NCI-H345 (cell line): ENCODE data around the gene SNRNP35.
"Not testable (repeated sequence)": the region's sequence is repeated elsewhere in the genome, so short reads cannot be mapped to it uniquely, and the experiment has no call there.

Source experiments
- DNase-seq: peaks from one replicate; lab custom pipeline; 2025; lab: John Stamatoyannopoulos, UW

SNRNP35 gene

DNA sequence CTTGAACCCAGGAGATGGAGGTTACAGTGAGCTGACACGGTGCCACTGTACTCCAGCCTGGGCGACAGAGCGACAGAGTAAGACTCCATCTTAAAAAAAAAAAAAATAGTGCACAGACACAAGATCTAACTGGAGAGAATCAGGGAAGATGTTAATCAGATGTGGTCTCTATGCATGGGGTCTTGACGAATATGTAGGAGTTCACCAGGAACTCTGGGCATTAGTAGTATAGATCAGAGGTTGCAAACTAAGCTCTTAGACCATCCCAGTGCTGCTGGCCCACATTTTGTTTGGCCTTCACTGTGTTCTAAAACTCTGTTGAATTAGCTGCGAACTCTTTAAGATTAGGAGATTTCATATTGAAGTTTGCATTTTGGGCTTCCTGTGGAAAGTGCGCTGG lies 31.6 kb downstream of the SNRNP35 start:
- no peak for DNase-seq

GRCh38 chr12:123490089-123490488 lies 32.1 kb downstream of the SNRNP35 start:
- no peak for DNase-seq

- DNase-seq = no peak
These were observed 33.1 kb downstream of the SNRNP35 start for GRCh38 chr12:123491056-123491455.

DNA sequence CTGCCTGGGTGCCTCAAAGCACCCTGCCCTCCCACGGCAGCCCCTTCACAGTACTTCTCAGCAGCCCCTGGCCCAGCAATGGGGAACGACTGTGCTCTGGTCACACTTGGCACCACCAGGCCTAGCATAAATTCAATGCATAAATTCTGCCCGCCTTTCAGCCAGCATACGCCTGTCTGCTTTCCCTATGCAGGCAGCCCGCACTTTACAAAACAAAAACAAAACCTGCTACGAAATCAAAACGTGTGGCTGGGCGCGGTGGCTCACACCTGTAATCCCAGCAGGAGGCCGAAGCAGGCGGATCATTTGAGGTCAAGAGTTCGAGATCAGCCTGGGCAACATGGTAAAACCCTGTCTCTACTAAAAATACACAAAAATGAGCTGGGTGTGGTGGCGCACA lies 33.5 kb downstream of the SNRNP35 start:
- DNase-seq = no peak

DNA sequence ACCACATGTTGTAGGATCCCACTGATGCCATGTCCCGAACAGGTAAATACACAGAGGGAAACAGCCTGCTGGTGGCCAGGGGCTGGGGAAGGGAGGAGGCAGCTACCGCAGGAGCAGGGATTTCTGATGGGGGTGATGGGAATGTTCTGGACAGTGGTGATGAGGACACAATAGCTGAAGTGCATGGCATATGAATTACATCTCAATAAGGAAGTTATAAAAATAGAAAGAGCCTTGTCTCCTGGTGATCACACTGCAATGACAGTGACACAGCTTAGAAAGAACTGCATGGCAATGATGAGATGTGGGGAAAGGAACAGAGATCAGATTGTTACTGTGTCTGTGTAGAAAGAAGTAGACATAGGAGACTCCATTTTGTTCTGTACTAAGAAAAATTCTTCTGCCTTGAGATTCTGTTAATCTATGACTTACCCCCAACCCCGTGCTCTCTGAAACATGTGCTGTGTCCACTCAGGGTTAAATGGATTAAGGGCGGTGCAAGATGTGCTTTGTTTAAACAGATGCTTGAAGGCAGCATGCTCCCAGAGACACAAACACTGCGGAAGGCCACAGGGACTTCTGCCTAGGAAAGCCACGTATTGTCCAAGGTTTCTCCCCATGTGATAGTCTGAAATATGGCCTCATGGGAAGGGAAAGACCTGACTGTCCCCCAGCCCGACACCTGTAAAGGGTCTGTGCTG lies 34.5 kb downstream of the SNRNP35 start:
- not testable (repeated sequence) for DNase-seq

- DNase-seq = no peak
These were observed 36.3 kb downstream of the SNRNP35 start for GRCh38 chr12:123494124-123494851.

- DNase-seq = no peak
These were observed 39.1 kb downstream of the SNRNP35 start for GRCh38 chr12:123497065-123497464.

DNA sequence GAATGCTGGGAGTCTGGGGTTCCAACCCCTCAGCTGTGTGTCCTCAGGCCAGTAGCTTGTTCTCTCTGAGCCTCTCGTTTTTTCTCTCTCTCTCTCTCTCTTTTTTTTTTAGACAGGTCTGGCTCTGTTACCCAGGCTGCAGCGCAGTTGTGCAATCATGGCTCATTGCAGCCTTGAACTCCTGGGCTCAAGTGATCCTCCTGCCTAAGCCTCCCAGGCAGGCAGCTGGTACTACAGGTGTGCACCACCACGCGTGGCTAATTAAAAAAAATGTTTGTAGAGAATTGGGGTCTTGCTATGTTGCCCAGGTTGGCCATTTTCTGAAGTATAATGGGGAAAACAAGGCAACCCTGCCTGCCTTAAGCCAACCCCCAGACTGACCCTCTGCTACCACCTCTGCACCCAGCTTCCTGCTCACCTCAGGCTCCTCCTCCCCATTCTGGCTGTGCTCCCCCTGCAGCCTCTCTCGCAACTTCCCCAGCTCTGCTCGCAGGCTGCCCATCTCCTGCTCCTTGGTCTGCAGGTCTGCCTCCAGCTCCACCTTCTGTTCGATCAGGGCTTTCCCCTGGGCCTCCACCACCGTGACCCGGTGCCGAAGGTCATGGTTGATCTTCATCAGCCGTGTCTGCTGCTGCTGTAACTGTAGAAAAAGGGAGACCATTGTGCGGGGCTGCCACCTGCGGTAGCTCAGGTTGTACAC lies 40.3 kb downstream of the SNRNP35 start:
- DNase-seq = no peak

GRCh38 chr12:123499332-123499731 lies 41.4 kb downstream of the SNRNP35 start:
- DNase-seq = no peak

DNA sequence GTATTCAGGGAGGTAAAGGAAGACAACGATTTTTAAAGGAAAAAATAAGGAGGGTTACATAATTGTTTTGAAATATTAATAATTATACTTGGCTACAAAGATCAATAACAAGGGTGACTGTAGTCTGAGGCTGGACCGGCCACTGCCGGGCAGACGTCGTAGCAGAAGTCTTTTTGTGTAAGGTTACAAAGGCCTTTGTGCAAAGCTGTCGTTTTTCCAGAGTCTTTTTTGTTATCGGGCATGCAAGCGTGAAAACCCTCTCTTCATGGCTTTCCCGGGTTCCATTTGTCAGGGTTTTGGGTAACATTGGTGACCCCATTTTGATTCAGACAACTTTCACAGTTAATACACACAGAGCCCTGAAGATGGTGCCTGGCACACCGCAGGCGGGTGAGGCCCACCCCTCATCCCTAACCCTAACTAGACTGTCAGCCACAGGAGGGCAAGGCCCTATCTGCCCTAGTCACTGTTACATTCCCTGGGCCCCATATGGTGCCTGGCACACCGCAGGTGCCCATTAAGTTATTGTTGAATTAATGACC lies 44.3 kb downstream of the SNRNP35 start:
- no peak for DNase-seq

DNA sequence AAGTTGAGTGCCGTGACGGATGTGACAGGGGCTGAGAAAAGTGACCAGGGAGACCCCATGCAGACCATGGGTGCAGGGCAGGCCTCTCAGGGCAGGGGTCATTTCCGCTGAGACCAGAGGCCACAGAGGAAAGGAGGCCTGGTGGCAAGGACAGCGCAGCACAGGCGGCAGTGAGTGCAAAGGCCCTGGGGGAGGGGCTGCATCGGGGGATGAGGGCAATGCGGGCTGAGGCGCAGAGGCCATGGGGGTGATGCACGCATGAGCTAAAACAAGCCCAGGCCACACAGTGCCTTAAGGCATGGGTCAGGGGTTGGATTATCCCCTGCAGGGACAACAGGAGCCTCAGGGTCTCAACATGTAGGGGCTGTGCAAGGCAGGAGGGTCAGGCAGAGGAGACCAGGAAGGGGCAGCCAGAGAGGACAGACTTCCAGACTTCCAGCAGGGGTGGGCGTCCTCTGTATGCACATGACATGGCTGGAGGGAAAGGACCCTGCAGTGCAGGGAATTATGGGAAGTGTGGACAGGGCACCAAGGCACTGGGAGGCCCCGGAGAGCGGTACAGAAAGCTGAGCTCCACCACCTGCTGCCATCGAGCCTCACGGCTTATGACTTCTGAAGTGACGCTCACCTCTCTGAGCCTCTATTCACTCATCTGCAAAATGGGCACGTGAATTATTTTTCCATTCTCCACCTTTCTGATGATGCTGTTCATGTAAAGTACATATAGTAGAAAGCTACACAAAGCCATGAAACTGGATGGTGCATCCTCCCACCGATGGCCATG lies 48.3 kb downstream of the SNRNP35 start:
- no peak for DNase-seq

DNA sequence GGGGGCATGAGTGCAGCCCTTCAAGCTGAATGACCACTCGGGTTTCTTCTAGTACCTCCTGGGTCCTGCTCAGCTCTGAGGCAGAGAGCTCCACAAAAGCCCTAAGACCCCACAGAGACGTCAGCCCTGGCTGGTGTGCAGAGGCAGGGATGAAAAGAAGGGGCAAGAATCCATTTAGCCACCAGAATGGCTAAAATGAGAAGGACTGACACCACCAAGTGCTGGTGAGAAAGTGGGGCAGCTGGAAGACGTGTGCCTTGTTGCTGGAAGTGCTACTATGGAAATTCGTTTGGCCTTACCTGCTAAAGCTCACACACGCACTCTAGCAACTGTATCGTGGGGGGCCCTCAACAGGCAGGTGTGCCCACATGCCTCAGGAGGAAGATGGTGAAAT lies 48.9 kb downstream of the SNRNP35 start:
- no peak for DNase-seq

- DNase-seq = no peak
These were observed 55.1 kb downstream of the SNRNP35 start for GRCh38 chr12:123512838-123513665.

GRCh38 chr12:123513805-123514204 lies 55.9 kb downstream of the SNRNP35 start:
- no peak for DNase-seq

DNA sequence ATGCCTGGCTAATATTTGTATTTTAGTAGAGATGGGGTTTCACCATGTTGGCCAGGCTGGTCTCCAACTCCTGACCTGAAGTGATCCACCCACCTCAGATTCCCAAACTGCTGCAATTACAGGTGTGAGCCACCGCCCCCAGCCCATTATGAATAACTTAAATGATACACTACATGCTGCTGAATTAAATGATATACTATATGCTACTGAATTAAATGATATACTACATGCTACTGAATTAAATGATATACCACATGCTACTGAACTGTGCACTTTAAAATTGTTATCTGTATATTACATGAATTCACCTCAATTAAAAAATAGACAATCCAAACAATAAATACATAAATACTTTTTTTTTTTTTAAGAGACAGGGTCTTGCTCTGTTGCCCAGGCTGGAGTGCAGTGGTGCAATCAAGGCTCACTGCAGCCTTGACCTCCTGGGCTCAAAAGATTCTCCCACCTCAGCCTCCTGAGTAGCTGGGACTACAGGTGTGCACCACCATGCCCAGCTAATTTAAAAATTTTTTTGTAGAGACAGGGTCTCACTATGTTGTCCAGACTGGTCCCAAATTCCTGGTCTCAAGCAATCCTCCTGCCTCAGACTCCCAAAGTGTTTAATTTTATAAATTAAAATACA lies 56.8 kb downstream of the SNRNP35 start:
- not testable (repeated sequence) for DNase-seq

DNA sequence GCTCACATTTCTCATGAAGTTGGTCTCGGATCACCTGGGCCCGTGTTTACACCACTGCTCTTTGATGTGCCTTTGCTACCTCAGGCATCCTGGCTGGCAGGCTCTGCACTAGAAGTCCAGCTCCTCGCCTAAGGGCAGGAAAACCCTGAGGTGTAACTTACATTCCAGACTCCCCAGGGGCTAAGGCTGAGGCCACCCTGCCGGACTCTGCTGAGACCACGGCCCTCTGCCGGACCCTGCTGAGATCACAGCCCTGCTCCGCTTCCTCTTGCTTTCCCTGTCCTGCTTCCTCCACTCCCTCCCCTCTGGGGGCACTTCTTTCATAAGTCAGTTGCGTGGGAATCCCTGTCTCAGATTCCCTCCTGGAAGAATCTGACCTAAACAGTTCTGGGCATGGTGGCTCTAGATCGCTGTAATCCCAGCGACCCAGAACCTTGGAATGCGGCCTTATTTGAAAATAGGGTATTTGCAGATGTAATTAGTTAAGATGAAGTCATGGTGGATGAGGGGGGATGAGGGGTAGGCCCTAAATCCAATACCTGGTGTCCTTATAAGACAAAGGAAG lies 58.4 kb downstream of the SNRNP35 start:
- DNase-seq = no peak
